Parathyroid adenoma (tissue), 2 donors: ENCODE measurements around the gene ACTBL2.

Experiments
- H2AFZ ChIP-seq: fragments of 300-600 bp; sonication (generic); one replicate; pipeline ENCODE4 v1.7.0; 2017; ENCODE audit warnings: antibody characterized with exemption, mild to moderate bottlenecking
- H3K27ac ChIP-seq: fragments of 300-600 bp; sonication (generic); one replicate; pipeline ENCODE4 v1.7.0; 2017
- H3K27me3 ChIP-seq: fragments of 300-600 bp; sonication (generic); one replicate; pipeline ENCODE4 v1.7.0; 2017; ENCODE audit warnings: low read length; ENCODE audit not compliant: control insufficient read depth, insufficient read depth
- H3K36me3 ChIP-seq: fragments of 300-600 bp; sonication (generic); one replicate; pipeline ENCODE4 v1.7.0; 2017; ENCODE audit warnings: low read length; ENCODE audit not compliant: control insufficient read depth, insufficient read depth
- H3K4me1 ChIP-seq: fragments of 300-600 bp; sonication (generic); one replicate; pipeline ENCODE4 v1.7.0; 2017; ENCODE audit warnings: control low read depth
- H3K4me2 ChIP-seq: fragments of 300-600 bp; sonication (generic); one replicate; pipeline ENCODE4 v1.7.0; 2017; ENCODE audit warnings: low read length
- H3K4me3 ChIP-seq: fragments of 300-600 bp; sonication (generic); one replicate; pipeline ENCODE4 v1.7.0; 2017; ENCODE audit warnings: low read depth, low read length
- H3K79me2 ChIP-seq: fragments of 300-600 bp; sonication (generic); one replicate; pipeline ENCODE4 v1.7.0; 2017; ENCODE audit warnings: control low read depth
- H3K9ac ChIP-seq: fragments of 300-600 bp; sonication (generic); one replicate; pipeline ENCODE4 v1.7.0; 2017; ENCODE audit warnings: mild to moderate bottlenecking
- H3K9me3 ChIP-seq: fragments of 300-600 bp; sonication (generic); one replicate; pipeline ENCODE4 v1.7.0; 2017; ENCODE audit warnings: low read length; ENCODE audit not compliant: control insufficient read depth
- TF ChIP-seq, protein P1 (sequence below): fragments of 300-600 bp; sonication (generic); IDR thresholded peaks from one replicate; pipeline ENCODE4 v1.7.0; 2017; ENCODE audit warnings: antibody characterized with exemption, mild to moderate bottlenecking
- donor health status: primary hyperparathyroidism.

The ACTBL2 gene

DNA sequence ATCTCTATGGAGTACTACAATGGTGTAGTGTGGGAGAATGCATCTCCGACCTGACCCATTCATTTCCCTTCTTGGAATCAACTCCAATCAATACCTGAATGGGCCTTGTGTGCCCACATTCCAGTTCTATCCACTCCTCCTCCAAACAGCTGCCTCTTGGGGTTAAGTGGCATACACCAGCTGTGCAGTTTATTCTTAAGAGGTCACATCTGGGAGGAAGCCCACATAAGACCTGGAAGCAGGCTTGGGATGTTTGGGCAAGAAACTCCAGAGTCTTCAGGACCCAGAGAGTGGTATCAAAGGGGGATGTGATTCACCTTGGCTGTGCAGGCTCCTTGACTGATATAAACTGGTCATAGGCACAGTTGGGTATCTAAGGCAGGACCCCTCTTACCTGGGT is 46.0 kb downstream of the ACTBL2 start:
- H2AFZ ChIP-seq, result no peak overlapping the region
- no peaks in the 10 kb centered on the region for H3K27me3 ChIP-seq
- no peak overlapping the region for H3K4me3 ChIP-seq
- no peak overlapping the region for H3K9ac ChIP-seq
- no peak overlapping the region for H3K4me2 ChIP-seq
- TF ChIP-seq, protein P1, sequence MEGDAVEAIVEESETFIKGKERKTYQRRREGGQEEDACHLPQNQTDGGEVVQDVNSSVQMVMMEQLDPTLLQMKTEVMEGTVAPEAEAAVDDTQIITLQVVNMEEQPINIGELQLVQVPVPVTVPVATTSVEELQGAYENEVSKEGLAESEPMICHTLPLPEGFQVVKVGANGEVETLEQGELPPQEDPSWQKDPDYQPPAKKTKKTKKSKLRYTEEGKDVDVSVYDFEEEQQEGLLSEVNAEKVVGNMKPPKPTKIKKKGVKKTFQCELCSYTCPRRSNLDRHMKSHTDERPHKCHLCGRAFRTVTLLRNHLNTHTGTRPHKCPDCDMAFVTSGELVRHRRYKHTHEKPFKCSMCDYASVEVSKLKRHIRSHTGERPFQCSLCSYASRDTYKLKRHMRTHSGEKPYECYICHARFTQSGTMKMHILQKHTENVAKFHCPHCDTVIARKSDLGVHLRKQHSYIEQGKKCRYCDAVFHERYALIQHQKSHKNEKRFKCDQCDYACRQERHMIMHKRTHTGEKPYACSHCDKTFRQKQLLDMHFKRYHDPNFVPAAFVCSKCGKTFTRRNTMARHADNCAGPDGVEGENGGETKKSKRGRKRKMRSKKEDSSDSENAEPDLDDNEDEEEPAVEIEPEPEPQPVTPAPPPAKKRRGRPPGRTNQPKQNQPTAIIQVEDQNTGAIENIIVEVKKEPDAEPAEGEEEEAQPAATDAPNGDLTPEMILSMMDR, result no peak
- H3K9me3 ChIP-seq, result no peaks in the 10 kb centered on the region
- H3K36me3 ChIP-seq, result no peaks in the 10 kb centered on the region
- no peak overlapping the region for H3K27ac ChIP-seq
- H3K4me1 ChIP-seq, result no peaks in the 10 kb centered on the region
- H3K79me2 ChIP-seq, result no peaks in the 10 kb centered on the region

DNA sequence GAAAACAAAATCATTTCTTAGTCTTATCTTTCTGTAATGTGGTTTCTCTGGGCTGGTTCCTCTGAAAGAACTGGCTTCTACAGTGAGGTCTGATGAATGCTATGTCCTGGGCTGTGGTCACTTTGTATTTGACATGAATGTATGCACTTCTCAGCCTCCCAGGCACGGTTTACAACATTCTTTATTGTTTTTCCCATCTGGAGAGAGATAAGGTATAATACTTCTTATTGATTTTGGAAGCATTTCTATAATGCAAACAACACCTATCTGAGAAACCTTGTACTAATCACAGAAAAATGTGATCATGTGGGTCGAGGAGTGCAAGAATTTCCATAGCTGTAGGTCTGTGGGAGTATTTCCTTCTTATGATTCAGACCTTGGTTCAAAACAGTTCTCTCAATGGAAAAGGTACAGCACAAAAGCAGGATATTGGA is 46.9 kb downstream of the ACTBL2 start:
- no peaks in the 10 kb centered on the region for H3K4me1 ChIP-seq
- H3K4me3 ChIP-seq, result no peak overlapping the region
- H3K9ac ChIP-seq, result no peak overlapping the region
- no peaks in the 10 kb centered on the region for H3K27me3 ChIP-seq
- H3K4me2 ChIP-seq, result no peak overlapping the region
- H2AFZ ChIP-seq, result no peak overlapping the region
- H3K9me3 ChIP-seq, result no peaks in the 10 kb centered on the region
- TF ChIP-seq, protein P1, result no peak
- H3K79me2 ChIP-seq, result no peaks in the 10 kb centered on the region
- H3K36me3 ChIP-seq, result no peaks in the 10 kb centered on the region
- H3K27ac ChIP-seq, result no peak overlapping the region

DNA sequence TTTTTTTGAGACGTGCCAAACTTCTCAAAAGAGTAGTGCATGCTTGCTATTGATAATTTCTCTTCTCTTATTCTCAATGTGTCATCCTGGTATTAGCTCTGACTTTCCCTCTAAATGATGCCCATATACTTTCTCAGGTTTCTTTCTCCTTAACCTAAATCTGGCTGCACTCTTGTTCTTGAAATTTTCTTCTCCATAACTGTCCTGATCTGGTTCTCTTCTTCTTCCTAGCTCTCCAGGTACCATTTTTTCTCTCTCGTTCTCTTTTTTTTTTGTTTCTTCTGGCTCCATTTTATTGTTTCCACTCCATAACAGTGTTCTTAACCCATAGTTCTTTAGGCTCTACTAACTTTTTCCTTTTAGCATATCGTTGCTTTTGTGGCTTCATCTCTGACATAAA is 47.9 kb downstream of the ACTBL2 start:
- Histone ChIP-seq H3K9me3 (no peaks in the 10 kb centered on the region), H2AFZ (no peak overlapping the region), H3K4me1 (no peaks in the 10 kb centered on the region), H3K36me3 (no peaks in the 10 kb centered on the region), H3K4me3 (no peak overlapping the region), H3K4me2 (no peak overlapping the region), H3K27ac (no peak overlapping the region), H3K27me3 (no peaks in the 10 kb centered on the region), H3K79me2 (no peaks in the 10 kb centered on the region), H3K9ac (no peak overlapping the region)
- TF ChIP-seq, protein P1, result no peak

DNA sequence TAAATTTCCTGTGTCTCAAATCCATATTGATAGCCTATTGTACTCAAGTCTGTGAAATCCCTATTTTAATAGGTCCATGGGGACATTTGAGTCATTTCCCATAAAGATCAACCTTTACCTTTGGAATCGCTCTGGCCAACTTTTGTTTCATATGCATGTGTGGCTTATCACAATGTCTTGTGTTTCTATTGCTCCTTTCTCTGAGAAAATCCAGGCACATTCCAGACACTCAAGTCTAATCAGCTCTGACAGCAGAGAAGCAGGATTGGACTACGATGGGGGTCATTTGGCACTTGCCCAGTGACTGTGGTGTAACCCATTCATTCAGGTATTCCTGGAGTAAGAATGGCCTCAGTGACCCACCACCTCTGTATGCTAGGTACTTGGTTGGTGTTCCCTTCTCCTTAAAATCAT is 48.4 kb downstream of the ACTBL2 start:
- Histone ChIP-seq H3K9me3 (no peaks in the 10 kb centered on the region), H3K4me1 (no peaks in the 10 kb centered on the region), H3K36me3 (no peaks in the 10 kb centered on the region), H2AFZ (no peak overlapping the region), H3K4me2 (no peak overlapping the region), H3K9ac (no peak overlapping the region), H3K27me3 (no peaks in the 10 kb centered on the region), H3K4me3 (no peak overlapping the region), H3K27ac (no peak overlapping the region), H3K79me2 (no peaks in the 10 kb centered on the region)
- TF ChIP-seq, protein P1, result no peak

DNA sequence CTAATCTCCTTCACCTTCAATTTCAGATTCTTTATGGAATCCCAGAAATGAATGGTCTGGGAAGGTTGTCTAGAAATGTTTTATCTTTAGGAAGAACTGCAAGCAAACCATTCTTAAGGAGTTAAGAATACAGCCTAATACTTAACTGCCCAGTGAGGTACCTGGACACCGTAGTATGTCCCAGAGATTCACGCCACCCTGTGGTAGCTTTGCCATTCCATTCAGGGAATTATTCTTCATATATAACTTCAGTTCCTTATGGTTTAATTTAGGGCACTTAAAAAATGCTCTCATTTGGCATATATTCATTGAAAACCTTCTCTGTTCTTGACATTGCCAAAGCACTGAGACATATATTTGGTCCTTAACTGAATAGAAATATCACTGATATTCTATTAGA is 49.7 kb downstream of the ACTBL2 start:
- H2AFZ ChIP-seq, result no peak overlapping the region
- H3K4me3 ChIP-seq, result no peak overlapping the region
- no peak overlapping the region for H3K9ac ChIP-seq
- no peaks in the 10 kb centered on the region for H3K27me3 ChIP-seq
- no peaks in the 10 kb centered on the region for H3K4me1 ChIP-seq
- no peaks in the 10 kb centered on the region for H3K79me2 ChIP-seq
- H3K36me3 ChIP-seq, result no peaks in the 10 kb centered on the region
- H3K4me2 ChIP-seq, result no peak overlapping the region
- TF ChIP-seq, protein P1, result no peak
- H3K9me3 ChIP-seq, result no peaks in the 10 kb centered on the region
- H3K27ac ChIP-seq, result no peak overlapping the region
